Neural cell (in vitro differentiated cells): ENCODE data around the gene C16orf90. TPM values are rescaled to one million over a fixed set of nuclear protein-coding genes. Genes with fewer than 3 reads are reported as not detected.

Experiments used
- H2AFZ ChIP-seq: fragments of 200-600, 300-800 bp; sonication (generic), shearing (Covaris generic); 2 replicates; pipeline ENCODE4 v1.6.0; 2014; ENCODE audit warnings: low read depth, mild to moderate bottlenecking, antibody characterized with exemption, low read length, moderate library complexity
- H3F3A ChIP-seq: fragments of 200-600 bp; shearing (Covaris generic); 2 replicates; pipeline ENCODE4 v1.6.1; 2016; ENCODE audit warnings: mild to moderate bottlenecking, moderate library complexity, mixed read lengths, antibody characterized with exemption, low read length; ENCODE audit not compliant: insufficient read depth, poor library complexity, severe bottlenecking
- H3K27ac ChIP-seq: fragments of 200-600, 300-800 bp; sonication (generic), shearing (Covaris generic); 2 replicates; pipeline ENCODE4 v1.5.1; 2014; ENCODE audit warnings: mild to moderate bottlenecking, low read length, moderate library complexity
- H3K27me3 ChIP-seq: fragments of 300-800, 200-600 bp; sonication (generic), shearing (Covaris generic); 2 replicates; pipeline ENCODE4 v1.6.0; 2014; ENCODE audit warnings: mild to moderate bottlenecking, low read depth, low read length, moderate library complexity; ENCODE audit not compliant: insufficient read depth
- H3K36me3 ChIP-seq: fragments of 300-800, 200-600 bp; sonication (generic), shearing (Covaris generic); 2 replicates; pipeline ENCODE4 v1.5.1; 2014; ENCODE audit warnings: mild to moderate bottlenecking, antibody characterized with exemption, low read length, moderate library complexity; ENCODE audit not compliant: insufficient read depth
- H3K4me2 ChIP-seq: fragments of 300-800, 200-600 bp; sonication (generic), shearing (Covaris generic); 2 replicates; pipeline ENCODE4 v1.6.0; 2014; ENCODE audit warnings: mild to moderate bottlenecking, low read length
- H3K4me3 ChIP-seq: fragments of 300-800, 200-600 bp; sonication (generic), shearing (Covaris generic); 2 replicates; pipeline ENCODE4 v1.5.1; 2014; ENCODE audit warnings: mild to moderate bottlenecking, low read length, moderate library complexity
- H3K79me2 ChIP-seq: fragments of 200-600 bp; shearing (Covaris generic); replicated peaks from 2 replicates; pipeline ENCODE4 v1.6.0; 2014; ENCODE audit warnings: mild to moderate bottlenecking, low read length, moderate library complexity; ENCODE audit not compliant: insufficient read depth
- H3K9ac ChIP-seq: fragments of 300-800, 200-600 bp; sonication (generic), shearing (Covaris generic); 2 replicates; pipeline ENCODE4 v1.6.1; 2016; ENCODE audit warnings: mild to moderate bottlenecking, low read length, mixed read lengths
- H3K9me2 ChIP-seq: fragments of 200-600 bp; shearing (Covaris generic); 2 replicates; pipeline ENCODE4 v1.6.1; 2016; ENCODE audit warnings: mild to moderate bottlenecking, low read length, mixed read lengths; ENCODE audit not compliant: insufficient read depth
- H3K9me3 ChIP-seq: fragments of 200-600, 300-800 bp; sonication (generic), shearing (Covaris generic); 2 replicates; pipeline ENCODE4 v1.6.1; 2016; ENCODE audit warnings: mild to moderate bottlenecking, mixed run types, low read length, moderate library complexity, mixed read lengths
- H4K20me1 ChIP-seq: fragments of 200-600 bp; shearing (Covaris generic); 2 replicates; pipeline ENCODE4 v1.6.1; 2016; ENCODE audit warnings: mild to moderate bottlenecking, mixed run types; ENCODE audit not compliant: insufficient read depth
- EP300 ChIP-seq: fragments of 450-650 bp; conservative IDR thresholded peaks from 2 replicates; pipeline ENCODE4 v1.6.1; 2014; ENCODE audit warnings: antibody characterized with exemption, mild to moderate bottlenecking, moderate library complexity; ENCODE audit not compliant: poor library complexity, severe bottlenecking
- EZH2 ChIP-seq: fragments of 200-600, 300-800 bp; shearing (Covaris generic), sonication (generic); IDR thresholded peaks from 2 replicates; pipeline ENCODE4 v1.6.1; 2014; ENCODE audit warnings: antibody characterized with exemption, low read length, borderline replicate concordance, mild to moderate bottlenecking; ENCODE audit not compliant: insufficient read depth, poor library complexity, severe bottlenecking
- MXI1 ChIP-seq: fragments of 450-650 bp; conservative IDR thresholded peaks from 2 replicates; pipeline ENCODE4 v1.6.1; 2014; ENCODE audit warnings: antibody characterized with exemption, mild to moderate bottlenecking; ENCODE audit not compliant: poor library complexity, severe bottlenecking
- POLR2AphosphoS5 ChIP-seq: IDR thresholded peaks from 2 replicates; pipeline ENCODE4 v1.6.1; 2012
- RAD21 ChIP-seq: fragments of 450-650 bp; conservative IDR thresholded peaks from 2 replicates; pipeline ENCODE4 v1.6.1; 2014; ENCODE audit warnings: antibody characterized with exemption, mild to moderate bottlenecking, moderate library complexity
- SMC3 ChIP-seq: fragments of 450-650 bp; conservative IDR thresholded peaks from 2 replicates; pipeline ENCODE4 v1.6.1; 2014; ENCODE audit warnings: antibody characterized with exemption, mild to moderate bottlenecking, moderate library complexity; ENCODE audit not compliant: poor library complexity
- TAF1 ChIP-seq: IDR thresholded peaks from 2 replicates; pipeline ENCODE4 v1.6.1; 2012; ENCODE audit warnings: low read depth
- polyA plus RNA-seq: library from polyadenylated mRNA; depleted of rRNA; stranded (reverse); fragments of >200 nt; gene quantifications from 2 replicates; pipeline ENCODE4 v1.2.3, GENCODE V29; 2014
- TF ChIP-seq, protein P1 (sequence below): fragments of 450-650 bp; IDR thresholded peaks from 2 replicates; pipeline ENCODE4 v1.5.1; 2014; ENCODE audit warnings: antibody characterized with exemption, mild to moderate bottlenecking, moderate library complexity; ENCODE audit not compliant: poor library complexity, severe bottlenecking
- TF ChIP-seq, protein P2 (sequence below): IDR thresholded peaks from 2 replicates; pipeline ENCODE4 v1.6.1; 2012; ENCODE audit warnings: borderline replicate concordance

The C16orf90 gene
- polyA plus RNA-seq, 1 donor from 2014 or later = not detected

DNA sequence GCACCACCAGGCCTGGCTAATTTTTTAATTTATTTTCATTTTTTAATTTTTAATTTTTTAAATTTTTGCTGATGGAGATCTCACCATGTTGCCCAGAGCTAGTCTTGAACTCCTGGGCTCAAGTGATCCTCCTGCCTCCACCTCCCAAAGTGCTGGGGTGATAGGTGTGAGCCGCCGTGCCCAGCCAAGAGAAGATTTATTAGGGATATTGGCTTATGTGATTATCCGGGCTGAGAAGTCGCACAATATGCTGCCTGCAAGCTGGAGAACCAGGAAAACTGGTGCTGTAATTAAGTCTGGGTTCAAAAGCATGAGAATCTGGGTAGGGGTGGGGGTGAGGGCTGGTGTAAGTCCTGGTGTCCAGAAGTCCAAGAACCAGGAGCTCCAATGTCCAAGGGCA lies 2.5 kb upstream of the C16orf90 start:
- H3K36me3 ChIP-seq = no peaks in the 10 kb centered on the region
- H2AFZ ChIP-seq = no peak overlapping the region
- H3K9ac ChIP-seq = no peak overlapping the region
- no peaks in the 10 kb centered on the region for H4K20me1 ChIP-seq
- no peaks in the 10 kb centered on the region for H3K9me2 ChIP-seq
- H3K79me2 ChIP-seq = peaks cover 10% of the 10 kb centered on the region
- H3K4me2 ChIP-seq = no peak overlapping the region
- peaks cover 3% of the 10 kb centered on the region for H3F3A ChIP-seq
- H3K27me3 ChIP-seq = no peaks in the 10 kb centered on the region
- H3K9me3 ChIP-seq = no peaks in the 10 kb centered on the region
- H3K27ac ChIP-seq = no peak overlapping the region
- TF ChIP-seq TAF1 (no peak), EZH2 (no peak), EP300 (no peak), POLR2AphosphoS5 (no peak), MXI1 (no peak), RAD21 (no peak), SMC3 (no peak)
- TF ChIP-seq, protein P1, sequence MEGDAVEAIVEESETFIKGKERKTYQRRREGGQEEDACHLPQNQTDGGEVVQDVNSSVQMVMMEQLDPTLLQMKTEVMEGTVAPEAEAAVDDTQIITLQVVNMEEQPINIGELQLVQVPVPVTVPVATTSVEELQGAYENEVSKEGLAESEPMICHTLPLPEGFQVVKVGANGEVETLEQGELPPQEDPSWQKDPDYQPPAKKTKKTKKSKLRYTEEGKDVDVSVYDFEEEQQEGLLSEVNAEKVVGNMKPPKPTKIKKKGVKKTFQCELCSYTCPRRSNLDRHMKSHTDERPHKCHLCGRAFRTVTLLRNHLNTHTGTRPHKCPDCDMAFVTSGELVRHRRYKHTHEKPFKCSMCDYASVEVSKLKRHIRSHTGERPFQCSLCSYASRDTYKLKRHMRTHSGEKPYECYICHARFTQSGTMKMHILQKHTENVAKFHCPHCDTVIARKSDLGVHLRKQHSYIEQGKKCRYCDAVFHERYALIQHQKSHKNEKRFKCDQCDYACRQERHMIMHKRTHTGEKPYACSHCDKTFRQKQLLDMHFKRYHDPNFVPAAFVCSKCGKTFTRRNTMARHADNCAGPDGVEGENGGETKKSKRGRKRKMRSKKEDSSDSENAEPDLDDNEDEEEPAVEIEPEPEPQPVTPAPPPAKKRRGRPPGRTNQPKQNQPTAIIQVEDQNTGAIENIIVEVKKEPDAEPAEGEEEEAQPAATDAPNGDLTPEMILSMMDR = no peak
- TF ChIP-seq, protein P2, sequence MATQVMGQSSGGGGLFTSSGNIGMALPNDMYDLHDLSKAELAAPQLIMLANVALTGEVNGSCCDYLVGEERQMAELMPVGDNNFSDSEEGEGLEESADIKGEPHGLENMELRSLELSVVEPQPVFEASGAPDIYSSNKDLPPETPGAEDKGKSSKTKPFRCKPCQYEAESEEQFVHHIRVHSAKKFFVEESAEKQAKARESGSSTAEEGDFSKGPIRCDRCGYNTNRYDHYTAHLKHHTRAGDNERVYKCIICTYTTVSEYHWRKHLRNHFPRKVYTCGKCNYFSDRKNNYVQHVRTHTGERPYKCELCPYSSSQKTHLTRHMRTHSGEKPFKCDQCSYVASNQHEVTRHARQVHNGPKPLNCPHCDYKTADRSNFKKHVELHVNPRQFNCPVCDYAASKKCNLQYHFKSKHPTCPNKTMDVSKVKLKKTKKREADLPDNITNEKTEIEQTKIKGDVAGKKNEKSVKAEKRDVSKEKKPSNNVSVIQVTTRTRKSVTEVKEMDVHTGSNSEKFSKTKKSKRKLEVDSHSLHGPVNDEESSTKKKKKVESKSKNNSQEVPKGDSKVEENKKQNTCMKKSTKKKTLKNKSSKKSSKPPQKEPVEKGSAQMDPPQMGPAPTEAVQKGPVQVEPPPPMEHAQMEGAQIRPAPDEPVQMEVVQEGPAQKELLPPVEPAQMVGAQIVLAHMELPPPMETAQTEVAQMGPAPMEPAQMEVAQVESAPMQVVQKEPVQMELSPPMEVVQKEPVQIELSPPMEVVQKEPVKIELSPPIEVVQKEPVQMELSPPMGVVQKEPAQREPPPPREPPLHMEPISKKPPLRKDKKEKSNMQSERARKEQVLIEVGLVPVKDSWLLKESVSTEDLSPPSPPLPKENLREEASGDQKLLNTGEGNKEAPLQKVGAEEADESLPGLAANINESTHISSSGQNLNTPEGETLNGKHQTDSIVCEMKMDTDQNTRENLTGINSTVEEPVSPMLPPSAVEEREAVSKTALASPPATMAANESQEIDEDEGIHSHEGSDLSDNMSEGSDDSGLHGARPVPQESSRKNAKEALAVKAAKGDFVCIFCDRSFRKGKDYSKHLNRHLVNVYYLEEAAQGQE = no peak
- H3K4me3 ChIP-seq = no peak overlapping the region

DNA sequence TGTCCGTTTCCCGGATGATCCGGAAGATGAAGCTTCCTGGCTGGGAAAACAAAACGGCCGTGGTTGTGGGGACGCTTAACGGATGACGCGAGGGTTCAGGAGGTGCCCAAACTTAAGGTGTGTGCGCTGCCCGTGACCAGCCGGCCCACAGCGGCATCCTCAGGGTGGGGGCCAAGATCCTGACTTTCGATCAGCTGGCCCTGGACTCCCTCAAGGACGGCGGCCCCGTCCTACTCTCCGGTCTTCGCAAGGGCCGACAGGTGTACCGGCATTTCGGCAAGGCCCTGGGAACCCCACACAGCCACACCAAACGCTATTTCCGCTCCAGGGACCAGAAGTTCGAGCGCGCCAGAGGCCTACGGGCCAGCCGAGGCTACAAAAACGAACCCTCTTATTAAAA lies 1.1 kb upstream of the C16orf90 start:
- H3K9me2 ChIP-seq = no peaks in the 10 kb centered on the region
- H3K4me3 ChIP-seq = no peak overlapping the region
- TF ChIP-seq TAF1 (no peak), SMC3 (no peak)
- TF ChIP-seq, protein P2 = no peak
- no peak overlapping the region for H2AFZ ChIP-seq
- H4K20me1 ChIP-seq = no peaks in the 10 kb centered on the region
- H3K27ac ChIP-seq = no peak overlapping the region
- H3K9ac ChIP-seq = no peak overlapping the region
- H3K27me3 ChIP-seq = no peaks in the 10 kb centered on the region
- H3K4me2 ChIP-seq = no peak overlapping the region
- H3K36me3 ChIP-seq = no peaks in the 10 kb centered on the region
- H3K9me3 ChIP-seq = no peaks in the 10 kb centered on the region
- H3K79me2 ChIP-seq = no peaks in the 10 kb centered on the region
- H3F3A ChIP-seq = peaks cover 3% of the 10 kb centered on the region
